DMS153 treated with DMSO at 0.1 percent for 48 hours (cell line): ENCODE data around the gene C7.

ENCODE experiments used
- DNase-seq: peaks from one replicate; lab custom pipeline; 2025; ENCODE audit not compliant: unreplicated experiment; lab: John Stamatoyannopoulos, UW

The C7 gene

GRCh38 chr5:40915341-40915926, 6.1 kb downstream of the C7 start:
- no peak for DNase-seq

- no peak for DNase-seq
Observed at GRCh38 chr5:40916226-40916625, 6.9 kb downstream of the C7 start.

GRCh38 chr5:40928886-40929448, 19.7 kb downstream of the C7 start:
- no peak for DNase-seq

GRCh38 chr5:40932766-40933165, 23.5 kb downstream of the C7 start:
- DNase-seq: no peak

GRCh38 chr5:40937075-40937474, 27.8 kb downstream of the C7 start:
- no peak for DNase-seq

- DNase-seq: no peak
Observed at GRCh38 chr5:40939753-40940152, 30.5 kb downstream of the C7 start.

- DNase-seq: peak; percentile 10
Observed at GRCh38 chr5:40945111-40945510, 35.8 kb downstream of the C7 start.

- no peak for DNase-seq
Observed at GRCh38 chr5:40955313-40955712, 46.0 kb downstream of the C7 start.

GRCh38 chr5:40957048-40957447, 47.8 kb downstream of the C7 start:
- no peak for DNase-seq

- no peak for DNase-seq
Observed at GRCh38 chr5:40958811-40959210, 49.5 kb downstream of the C7 start.

- DNase-seq: no peak
Observed at GRCh38 chr5:40960037-40960436, 50.7 kb downstream of the C7 start.

- DNase-seq: no peak
Observed at GRCh38 chr5:40962207-40962955, 53.1 kb downstream of the C7 start.

- DNase-seq: no peak
Observed at GRCh38 chr5:40972434-40972833, 63.1 kb downstream of the C7 start.

GRCh38 chr5:40973364-40974004, 64.2 kb downstream of the C7 start:
- DNase-seq: no peak

- DNase-seq: no peak
Observed at GRCh38 chr5:40976041-40976440, 66.7 kb downstream of the C7 start.

GRCh38 chr5:40976836-40977235, 67.5 kb downstream of the C7 start:
- DNase-seq: no peak

- DNase-seq: no peak
Observed at GRCh38 chr5:40981420-40981819, 72.1 kb downstream of the C7 start.

GRCh38 chr5:40983781-40984180, 74.5 kb downstream of the C7 start:
- no peak for DNase-seq

- DNase-seq: no peak
Observed at GRCh38 chr5:40984884-40985283, 75.6 kb downstream of the C7 start.

GRCh38 chr5:40985501-40985900, 76.2 kb downstream of the C7 start:
- DNase-seq: no peak

- no peak for DNase-seq
Observed at GRCh38 chr5:40986666-40987065, 77.4 kb downstream of the C7 start.

GRCh38 chr5:40987349-40987748, 78.1 kb downstream of the C7 start:
- DNase-seq: no peak
